HG02763 (cell line): Measurements from ENCODE around the gene MCTP1.
"Not testable (repeated sequence)": the region's sequence is repeated elsewhere in the genome, so short reads cannot be mapped to it uniquely, and the experiment has no call there.

Source experiments
- ATAC-seq: cut with Tn5 transposase; IDR thresholded peaks from one replicate; pipeline ENCODE4 v1.9.1; 2021; ENCODE audit warnings: mild to moderate bottlenecking, moderate library complexity; ENCODE audit not compliant: unreplicated experiment

MCTP1 gene

DNA sequence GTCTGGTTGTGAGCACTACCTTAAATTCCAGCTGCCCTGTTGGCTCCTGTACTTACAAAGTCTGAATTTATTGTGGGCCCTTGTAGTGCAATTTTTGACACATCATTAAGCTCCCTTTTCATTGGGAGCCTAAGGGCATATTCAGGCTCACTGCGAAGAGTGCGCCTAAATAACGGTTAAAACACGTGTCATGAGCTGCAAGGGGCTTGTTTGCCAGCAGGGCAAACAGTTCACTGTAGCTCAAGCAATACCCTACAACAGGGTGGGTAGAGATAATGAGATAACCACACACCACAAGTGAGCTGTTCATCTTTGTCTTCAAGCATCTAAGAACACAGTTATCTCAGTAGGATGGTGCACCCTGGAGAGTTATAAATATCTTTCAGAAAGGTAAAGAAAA lies 452.2 kb downstream of the MCTP1 start:
- ATAC-seq, result no peak

DNA sequence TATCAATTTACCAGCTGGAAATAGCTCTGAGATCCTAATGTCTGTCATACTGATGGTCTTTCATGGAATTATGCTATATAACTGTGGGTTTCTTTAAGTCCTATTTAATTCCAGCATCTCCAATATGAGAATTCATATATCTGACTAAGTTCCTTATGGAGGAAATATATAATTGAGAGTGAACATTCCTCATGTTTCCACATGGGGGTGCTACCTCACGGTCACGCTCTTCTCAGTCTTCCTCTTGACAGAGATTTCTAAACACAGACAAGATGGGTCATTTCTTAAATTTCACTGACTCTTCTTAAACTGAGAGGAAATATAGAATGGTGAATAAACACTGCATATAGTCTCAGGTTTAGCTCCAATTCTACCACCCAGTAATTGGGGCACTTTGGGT lies 454.4 kb downstream of the MCTP1 start:
- no peak for ATAC-seq

DNA sequence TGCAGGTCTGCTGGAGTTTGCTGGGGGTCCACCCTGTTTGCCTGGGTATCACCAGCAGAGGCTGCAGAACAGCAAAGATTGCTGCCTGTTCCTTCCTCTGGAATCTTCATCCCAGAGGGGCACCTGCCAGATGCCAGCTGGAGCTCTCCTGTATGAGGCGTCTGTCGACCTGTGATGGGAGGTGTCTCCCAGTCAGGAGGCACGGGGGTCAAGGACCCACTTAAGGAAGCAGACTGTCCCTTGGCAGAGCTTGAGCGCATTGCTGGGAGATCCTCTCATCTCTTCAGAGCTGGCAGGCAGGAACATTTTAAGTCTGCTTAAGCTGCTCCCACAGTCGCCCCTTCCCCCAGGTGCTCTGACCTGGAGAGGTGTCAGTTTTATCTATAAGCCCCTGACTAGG lies 456.7 kb downstream of the MCTP1 start:
- ATAC-seq, result not testable (repeated sequence)

DNA sequence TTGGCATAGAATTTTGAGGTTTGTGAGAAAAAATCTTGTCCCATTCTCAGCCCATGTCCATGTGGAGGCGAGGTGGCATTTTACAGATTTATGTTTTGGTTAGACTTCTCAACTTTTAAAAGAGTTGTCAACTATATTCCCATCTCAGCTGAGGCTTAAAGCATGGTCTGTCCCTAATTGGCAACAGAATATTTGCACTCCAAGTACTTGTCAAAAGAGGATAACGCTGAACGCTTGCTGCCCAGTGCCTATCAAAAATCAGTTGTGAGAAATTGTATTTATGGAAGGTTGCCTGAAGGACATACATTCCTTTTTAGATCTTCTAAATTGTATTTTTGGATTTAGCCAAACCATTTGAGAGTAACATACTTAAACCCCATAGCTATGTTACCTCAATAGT lies 464.4 kb downstream of the MCTP1 start:
- no peak for ATAC-seq

DNA sequence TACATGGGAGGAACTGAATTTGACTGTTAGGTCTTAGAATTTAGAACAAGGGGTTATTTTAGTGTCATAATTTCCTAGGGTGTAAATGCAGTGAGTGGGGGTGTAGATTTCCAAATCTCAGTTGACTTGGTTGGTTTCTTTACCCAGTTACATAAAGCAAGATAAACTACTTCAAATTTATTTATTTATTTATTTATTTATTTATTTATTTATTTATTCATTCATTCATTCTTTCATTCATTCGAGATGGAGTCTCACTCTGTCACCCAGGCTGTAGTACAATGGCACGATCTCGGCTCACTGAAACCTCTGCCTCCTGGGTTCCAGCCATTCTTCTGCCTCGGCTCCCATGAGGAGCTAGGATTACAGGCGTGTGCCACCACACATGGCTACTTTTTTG lies 466.0 kb downstream of the MCTP1 start:
- ATAC-seq, result no peak

DNA sequence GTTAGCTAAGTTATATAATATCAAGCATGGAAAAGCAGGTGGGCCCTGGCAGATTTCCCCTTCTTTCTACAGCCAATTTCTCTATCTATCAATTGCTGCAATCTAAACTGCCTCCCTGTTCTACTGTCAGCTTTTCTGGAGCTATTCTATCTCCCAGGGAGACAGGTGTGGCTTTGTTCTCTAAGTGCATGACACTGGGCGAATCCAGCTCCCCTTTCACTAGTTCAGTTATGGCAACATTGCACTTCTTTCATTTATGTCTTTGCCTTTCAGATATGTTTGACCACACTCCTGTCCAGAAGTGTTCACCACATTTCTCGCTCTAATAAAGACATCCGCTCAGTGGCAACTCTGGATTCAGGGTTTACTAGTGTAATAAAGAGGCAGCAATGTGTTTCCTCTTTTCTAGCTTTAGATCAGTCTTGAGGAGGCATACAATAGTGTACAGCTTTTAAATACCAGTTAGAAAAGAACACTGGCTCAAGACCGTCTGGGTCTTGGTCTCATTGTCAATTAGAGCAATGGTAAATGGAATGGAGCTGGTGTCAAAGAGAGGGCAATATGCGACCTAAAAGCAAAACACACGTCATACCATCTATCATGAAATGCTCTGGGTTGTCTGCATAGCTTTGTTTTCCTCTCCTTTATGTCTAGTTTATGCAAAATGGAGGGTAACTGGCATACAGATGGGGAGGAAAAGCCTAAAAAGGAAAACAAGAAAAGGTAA lies 469.4 kb downstream of the MCTP1 start:
- no peak for ATAC-seq

DNA sequence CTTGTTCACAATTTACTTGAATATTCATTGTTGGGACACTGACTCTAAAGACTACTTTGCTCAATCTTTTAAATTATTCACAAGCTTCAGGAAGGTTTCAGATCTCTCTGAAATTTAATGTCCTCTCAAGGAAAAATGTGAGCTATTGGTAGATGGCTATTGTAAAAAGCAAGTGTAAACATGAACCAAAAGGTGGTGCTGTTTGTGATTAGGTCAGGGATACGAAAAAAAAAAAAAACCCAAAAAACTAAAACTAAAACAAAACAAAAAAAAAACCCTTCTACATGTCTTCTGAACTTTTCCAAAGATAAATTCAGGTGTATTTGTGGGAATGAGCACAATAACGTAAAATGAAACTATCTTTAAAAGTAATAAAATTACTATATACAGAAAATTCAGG lies 472.7 kb downstream of the MCTP1 start:
- no peak for ATAC-seq

DNA sequence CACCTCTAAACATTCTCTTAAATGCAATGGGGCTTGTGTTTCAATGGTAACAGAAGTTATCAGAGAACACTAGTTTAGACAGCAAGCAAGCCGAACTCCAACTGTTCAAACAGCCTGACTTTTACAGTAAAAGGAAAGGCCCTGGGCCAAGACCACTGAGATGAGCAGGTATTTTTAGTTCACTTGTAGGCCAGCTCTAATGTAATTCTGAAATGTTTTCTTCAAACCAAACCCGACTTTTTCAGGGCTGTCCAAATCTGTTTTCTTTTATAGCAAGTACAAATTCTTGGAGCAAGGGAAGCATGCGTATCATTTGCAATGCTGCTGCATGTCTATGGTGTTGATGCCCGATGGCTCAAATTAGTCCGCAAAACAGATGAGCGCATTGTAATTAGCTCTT lies 473.6 kb downstream of the MCTP1 start:
- ATAC-seq, result no peak

DNA sequence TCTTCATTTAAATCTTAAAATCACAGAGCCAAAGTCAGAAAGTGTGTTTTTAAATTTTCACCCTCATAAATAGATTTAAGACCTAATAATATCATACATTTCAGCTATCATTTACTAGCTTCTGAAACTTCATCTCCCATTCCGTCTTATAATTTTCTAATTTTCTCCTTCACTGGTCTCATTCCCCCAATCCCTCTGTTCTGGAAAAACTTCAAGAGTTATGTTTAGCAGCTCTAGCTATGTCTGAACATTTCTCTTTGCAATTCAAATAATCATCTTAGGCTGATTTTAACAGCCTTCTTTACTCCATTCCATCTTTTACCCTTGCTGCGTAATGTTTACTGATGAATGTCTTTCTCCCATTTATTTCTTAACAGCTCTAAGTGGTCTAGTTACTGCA lies 474.0 kb downstream of the MCTP1 start:
- no peak for ATAC-seq

DNA sequence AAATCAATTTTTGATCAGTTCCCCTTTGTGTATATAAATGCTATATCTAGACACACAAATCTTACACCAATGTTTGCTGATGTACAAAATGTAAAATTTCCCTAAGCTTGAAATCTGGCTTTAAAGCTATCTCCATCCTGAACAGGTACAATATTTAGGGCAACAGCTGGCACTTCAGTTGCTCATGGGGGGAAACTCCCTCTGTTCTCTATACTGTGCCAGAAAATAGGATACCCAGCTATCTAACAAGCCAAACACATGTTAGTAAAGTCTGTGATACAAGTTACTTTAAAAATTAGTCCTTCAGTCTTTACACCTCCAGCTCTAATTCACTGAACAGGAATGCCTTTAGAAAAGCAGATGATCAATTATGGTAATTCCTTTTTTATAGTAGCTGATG lies 474.6 kb downstream of the MCTP1 start:
- ATAC-seq, result no peak

DNA sequence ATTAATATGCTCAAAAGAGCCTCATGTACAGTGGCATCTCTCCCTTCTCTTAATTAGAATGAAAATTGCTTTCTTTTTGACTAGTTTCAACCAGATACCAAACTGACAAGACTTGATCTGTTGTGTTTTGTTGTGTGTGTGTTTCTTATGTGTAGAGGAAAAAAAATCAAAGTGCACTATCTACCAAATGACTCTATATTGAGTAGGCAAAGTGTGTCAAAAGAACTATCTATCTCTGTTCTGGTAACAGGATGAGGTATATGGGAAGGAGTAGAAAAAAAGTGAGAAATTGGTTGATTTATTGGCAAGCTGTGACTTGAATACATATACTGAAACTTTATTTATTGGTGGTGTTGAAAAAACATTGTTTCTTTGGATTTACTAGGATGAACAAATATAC lies 476.4 kb downstream of the MCTP1 start:
- ATAC-seq, result no peak

DNA sequence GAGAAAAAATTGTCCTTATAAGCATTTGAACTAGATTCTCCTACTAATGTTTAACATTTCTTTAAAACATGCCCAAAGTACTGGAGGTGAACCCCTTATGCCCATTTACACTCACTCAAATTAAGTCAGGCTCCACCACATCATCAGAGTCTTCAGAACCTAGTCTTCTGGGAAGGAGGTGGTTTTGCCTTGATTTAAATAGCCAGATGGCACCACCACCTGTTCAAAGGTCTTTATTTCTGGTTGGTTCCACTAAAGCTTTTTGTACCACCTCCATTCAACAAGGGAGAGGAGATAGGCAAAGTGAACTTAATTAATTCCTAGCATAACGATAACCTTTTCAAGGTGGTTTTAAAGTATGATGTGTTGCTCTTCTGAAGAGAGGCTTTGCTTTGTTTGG lies 476.9 kb downstream of the MCTP1 start:
- no peak for ATAC-seq

DNA sequence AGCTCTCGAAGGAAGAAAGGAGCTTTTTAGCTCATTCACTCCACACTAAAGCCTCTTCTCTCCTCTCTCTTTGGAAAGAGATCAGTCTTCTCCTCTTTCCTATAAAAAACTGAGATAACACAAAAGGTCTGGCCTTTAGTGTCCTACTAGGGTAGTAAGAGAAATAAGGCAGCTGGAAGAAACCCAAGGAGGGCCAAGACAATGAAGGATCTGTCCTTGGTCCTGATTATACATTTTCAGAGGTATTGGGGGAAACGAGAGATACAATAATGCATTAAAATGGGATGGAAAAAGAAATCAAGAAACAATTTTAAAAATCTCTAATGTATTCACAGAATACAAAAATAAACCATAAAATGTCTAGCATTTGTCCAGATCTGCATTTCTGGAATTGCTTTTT lies 482.4 kb downstream of the MCTP1 start:
- no peak for ATAC-seq

DNA sequence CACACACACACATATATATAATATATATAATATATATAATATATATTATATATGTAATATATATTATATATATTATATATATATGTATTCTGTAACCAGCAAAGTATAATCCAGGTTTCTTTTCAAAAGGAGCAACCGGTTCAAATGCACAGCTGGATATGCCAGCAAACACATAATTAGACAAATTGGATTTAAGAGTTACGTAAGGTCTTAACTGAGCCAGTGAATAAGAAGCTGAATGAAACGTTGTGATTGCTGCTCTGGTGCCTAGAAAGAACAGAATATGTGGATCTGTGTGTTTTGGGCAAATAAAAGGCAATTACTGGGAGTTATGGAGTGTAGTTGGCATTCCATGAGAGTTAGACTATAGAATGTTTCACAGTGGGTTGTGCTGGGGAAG lies 488.3 kb downstream of the MCTP1 start:
- no peak for ATAC-seq

DNA sequence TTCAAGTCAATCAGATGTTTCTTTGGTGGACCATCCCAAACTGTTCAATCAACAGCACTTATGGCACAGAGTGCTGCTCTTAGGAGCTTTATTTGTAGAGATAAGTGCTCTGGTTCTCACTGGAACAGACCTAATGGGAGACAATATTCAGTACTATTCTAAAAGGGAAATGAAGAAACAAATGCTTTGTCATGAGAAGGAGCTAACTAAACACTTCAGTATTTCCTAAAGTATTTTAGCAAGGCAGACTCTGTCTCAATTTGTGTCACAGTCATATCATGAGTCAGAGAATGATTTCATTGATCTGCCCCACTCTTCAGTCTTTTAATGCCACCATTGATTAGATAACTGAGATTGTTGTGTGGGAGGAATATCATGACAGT lies 491.1 kb downstream of the MCTP1 start:
- peak; percentile 28 for ATAC-seq

DNA sequence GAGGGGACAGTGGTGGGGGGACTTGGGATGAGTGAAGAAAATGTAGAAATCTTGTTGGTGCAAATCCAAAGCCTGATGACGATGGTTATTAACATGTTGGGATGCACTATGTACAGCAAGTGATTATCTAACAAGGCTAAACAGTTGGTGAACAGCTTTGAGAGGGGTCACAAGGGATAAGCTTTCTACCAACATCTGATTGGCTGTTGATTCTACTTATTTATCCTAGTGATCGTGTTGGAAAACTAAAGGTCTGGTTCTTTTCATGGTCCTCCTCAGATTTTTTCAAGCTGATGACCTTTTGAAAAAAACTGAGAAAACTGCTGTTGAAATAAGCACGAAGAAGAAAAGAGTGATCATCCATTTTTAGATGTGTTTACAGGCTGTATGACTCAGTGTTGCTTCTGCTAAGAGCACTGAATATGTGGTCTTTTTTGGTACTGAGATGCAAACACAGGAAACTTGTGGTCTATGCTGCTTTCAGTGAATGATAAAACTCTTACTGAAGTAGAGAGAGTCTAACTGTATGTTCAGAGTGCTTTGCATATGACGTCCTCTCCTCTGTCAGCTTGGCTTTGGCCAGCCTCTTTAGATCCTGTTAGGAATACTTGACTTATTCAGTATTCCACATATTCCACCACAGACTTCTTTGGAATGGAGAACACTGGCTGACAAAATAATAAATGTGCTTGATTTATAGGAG lies 491.6 kb downstream of the MCTP1 start:
- peak; percentile 100 for ATAC-seq

DNA sequence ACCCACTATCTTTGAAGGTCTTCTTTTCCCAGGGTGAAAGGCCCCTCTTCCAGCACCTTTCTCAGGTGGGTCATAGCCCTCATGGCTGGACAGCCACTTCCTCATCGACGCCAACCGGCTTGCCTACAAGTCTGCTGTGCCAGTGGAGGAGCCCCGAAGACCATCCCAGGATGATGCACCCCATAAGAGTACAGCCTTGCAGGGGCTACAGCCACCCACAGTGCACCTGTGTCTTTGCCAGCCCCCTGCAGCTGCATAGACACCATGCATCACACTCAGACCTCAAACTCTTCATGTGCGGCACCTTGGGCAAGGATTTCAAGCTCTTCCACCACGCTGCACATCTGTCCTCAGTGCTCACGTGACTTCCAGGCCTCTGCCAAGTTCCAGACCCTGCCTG lies 493.1 kb downstream of the MCTP1 start:
- no peak for ATAC-seq

DNA sequence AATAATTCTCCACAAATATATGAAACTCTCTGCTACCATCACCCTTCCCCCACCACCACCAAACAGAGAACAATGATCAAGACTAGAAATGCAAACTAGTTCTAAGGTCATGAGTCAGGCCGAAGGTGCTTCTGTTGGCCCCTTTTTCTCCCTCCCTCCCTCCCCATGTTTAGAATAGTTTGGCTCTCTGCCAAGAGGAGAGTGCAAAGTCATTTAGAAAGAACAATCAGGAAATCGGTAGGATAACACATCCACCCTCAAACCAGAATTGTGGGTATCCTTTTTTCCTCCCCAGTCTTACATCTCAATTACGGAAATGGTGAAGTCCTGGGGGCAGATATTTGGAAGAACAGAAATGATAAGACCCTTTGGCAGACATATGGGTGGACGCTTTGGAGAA lies 496.4 kb downstream of the MCTP1 start:
- no peak for ATAC-seq

DNA sequence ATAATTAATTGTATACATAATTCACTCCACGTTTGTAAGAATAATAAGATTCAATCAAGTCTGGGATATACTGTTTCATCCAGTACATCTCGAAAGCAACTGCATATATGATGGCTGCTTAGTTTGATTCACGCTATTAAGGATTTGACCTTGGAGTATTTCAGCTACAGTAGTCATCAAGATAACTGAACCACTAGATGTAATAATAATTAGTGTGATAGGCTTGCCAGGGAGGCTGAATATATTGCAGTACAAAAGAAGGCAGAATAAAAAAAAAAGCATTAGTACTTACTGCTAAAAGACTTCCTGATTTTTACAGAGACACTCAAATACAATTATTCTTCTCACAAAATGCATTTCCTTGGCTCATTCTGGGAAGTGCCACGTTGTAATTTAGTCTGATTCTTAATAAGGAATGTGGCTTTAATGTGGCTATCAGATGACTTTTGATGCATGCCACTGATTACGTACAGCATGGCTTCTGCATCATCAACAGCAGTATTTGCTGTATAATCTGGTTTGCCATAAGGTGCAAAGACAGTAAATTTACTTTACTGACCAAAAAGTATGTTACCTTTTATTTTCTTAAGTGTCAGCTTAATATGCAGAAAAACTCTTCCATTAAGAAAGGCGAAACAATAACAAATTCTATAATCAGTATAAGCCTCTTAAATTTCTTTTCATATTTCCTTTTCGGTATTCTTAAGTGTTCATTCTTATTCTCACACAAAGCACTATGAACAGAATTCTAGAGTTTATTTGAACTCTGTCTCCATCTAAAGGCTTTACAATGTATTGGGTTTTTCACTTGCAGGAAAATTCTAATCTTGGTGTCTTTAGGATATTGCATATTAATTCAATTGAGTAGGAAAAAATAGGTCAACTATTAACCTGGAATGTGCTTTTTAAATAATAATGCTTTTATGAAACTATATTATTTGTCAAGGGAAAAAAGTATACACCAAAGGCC lies 500.1 kb downstream of the MCTP1 start:
- ATAC-seq, result no peak

DNA sequence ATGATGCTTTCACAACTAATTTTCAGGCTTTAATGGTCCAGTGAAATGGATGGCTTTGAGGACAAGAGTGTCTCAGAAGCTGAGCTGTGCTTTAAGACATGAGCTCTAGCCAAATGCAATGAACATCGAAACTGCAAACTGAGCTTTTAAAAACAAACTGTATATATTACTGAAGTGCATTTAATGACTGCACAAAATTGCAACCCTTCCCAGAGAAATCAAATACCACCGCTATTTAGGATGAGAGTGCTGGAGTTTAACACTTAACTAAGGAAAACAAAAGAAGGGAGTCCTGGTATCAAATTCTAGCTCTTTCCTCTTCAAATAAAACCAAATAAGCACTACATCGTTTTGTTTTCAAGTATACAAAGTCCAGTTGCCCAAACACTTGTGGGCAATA lies 502.5 kb downstream of the MCTP1 start:
- no peak for ATAC-seq

DNA sequence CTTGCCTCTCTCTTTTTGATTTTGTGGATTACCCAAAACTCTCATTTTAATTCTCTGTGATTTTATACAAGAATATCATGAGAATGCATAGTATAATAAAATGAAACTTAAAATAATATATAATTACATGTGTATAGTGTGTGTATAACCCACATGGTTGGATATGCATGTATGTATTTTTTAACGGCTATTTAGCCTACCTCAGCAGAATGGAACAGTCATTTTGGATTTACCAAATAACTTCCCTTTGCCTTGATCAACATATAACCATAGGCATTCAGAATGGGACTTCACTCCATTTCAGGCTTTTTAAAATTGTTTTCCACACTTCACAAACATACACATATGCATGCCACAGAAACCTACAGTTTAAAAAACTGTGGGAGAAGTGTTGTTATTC lies 505.2 kb downstream of the MCTP1 start:
- ATAC-seq, result no peak

DNA sequence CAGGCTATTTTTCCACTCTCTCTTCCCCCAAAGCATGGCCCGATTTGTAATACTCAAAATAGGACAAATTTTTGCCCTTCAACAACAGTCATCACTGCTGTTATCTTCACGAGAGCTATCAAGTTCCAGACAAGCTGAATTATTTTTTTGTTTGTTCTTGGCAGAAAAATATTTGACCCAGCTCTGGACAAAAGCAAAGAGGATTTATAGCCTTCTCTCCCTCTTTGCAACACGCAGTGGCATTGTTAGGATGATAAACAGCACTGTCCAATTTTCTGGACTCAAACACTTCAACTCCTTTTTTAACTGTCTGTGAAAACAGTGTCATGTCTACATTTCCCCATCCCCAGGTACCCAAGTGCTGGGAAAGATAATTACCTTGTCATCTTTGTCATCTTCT lies 506.2 kb downstream of the MCTP1 start:
- ATAC-seq, result no peak
